ENCODE measurements around the gene GALNT18.

GRCh38 chr11:11436715-11437313 lies 185.0 kb downstream of the GALNT18 start:
- TF ChIP-seq CTCF (IDR thresholded peaks at IDR 0.05; ENCODE audit: poor library complexity, severe bottlenecking) (no peak), EP300 (conservative IDR thresholded peaks at IDR 0.05; ENCODE audit: poor library complexity, severe bottlenecking) (no peak), POLR2AphosphoS5 (IDR thresholded peaks at IDR 0.05) (no peak), EZH2 (IDR thresholded peaks at IDR 0.05; ENCODE audit: borderline replicate concordance, insufficient read depth, low read length, poor library complexity, severe bottlenecking) (no peak)

Measured in neural cell (in vitro differentiated cells).